Measurements from ENCODE around the gene EXT2.

GRCh38 chr11:44171518-44171917, 76.0 kb downstream of the EXT2 start:
- TF ChIP-seq CTCF (IDR thresholded peaks at IDR 0.05 in 4 of 5, conservative IDR thresholded peaks at IDR 0.05 in 1 of 5): no peak
- no peak for TF ChIP-seq POLR2A (IDR thresholded peaks at IDR 0.05)
